ENCODE results near the gene ZNF560. TPM values are rescaled to one million over a fixed set of nuclear protein-coding genes. Genes with fewer than 3 reads are reported as not detected.
"Not testable (repeated sequence)": the region's sequence is repeated elsewhere in the genome, so short reads cannot be mapped to it uniquely, and the experiment has no call there.

ZNF560 gene
- total RNA-seq = 1 to 10 TPM in 1 of 8 experiments, under 1 TPM in 6, not detected in 1; 0.05 to 3.5 (median 0.21) TPM

DNA sequence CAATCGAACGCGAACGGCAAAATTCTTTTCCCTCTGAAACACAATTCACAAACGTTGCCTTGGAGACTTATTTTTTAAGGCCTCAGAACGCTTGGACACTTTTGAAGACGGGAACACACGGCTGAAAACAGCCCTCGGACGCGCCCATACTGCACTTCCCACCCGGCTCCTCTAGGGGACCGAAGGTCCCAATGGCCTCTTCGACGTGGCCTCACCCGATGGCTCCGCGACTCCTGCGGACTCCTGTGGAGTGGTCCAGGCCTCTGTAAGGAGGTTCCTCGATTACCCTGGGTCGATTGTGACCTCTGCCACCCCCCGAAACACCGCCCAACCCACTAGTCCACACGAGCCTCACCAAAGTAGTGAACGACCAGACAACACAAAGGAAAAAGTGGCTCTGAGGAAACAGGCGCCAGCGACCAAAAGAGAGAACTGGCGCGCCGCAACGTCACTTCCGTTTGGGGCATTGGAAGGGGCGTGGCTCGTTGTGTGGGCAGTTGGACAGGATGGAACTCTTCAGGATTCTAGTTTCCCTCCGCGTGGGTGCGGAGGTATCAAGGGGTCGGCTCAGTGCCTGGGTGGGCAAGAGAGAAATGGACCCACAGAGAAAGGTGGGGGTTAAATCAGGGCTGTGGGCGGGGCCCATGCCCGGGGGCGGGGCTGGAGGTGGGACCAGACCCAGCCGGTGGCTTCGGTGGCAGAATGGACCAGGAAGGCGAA, at the start of gene ZNF560:
Gene ZNF560 (minus strand): TSS at position 434 of the 720 bp plus-strand sequence. CDS start 23,303 bp downstream, outside the sequence.
- H3K4me1 ChIP-seq (replicated peaks in 1 of 2) = no peaks in the 10 kb centered on the region
- in situ Hi-C loops (cut with MboI; ENCODE audit: low pct_unique_long_range_greater_than_20kb in 2 of 9, low sequenced_read_pairs in 9 of 9, unreplicated experiment in 9 of 9) = no loop called here
- 5 to 91% (median 33%) methylated on average over 2 to 8 of the region's 44 CpGs; no CpG with 5 or more reads in 3 of the 10 experiments for WGBS, 10 experiments
- no peak within 1 kb of the TSS for H3K27ac ChIP-seq
- H3K4me3 ChIP-seq = no peak within 1 kb of the TSS
- peak in 3 of 8 experiments; percentile 31 to 49 (median 34) for ATAC-seq (replicated peaks in 6 of 8)

DNA sequence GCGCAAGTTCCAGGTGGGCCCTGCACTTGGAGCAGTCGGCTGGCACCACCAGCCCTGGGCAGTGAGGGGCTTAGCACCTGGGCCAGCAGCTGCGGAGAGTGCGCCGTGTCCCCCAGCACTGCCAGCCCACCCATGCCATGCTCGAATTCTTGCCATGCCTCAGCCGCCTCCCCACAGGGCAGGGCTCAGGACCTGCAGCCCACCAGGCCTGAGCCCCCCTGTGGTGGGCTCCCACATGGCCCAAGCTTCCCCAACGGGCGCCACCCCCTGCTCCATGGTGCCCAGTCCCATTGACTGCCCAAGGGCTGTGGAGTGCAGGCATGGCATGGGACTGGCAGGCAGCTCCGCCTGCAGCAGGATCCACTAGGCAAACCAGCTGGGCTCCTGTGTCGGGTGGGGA, 49.5 kb upstream of the ZNF560 start:
- in situ Hi-C loops (cut with MboI; ENCODE audit: low pct_unique_long_range_greater_than_20kb in 2 of 9, low sequenced_read_pairs in 9 of 9, unreplicated experiment in 9 of 9) = no loop called here

GRCh38 chr19:9541281-9541680, 42.9 kb upstream of the ZNF560 start:
- ATAC-seq (replicated peaks in 6 of 8); in situ Hi-C loops (cut with MboI; ENCODE audit: low pct_unique_long_range_greater_than_20kb in 2 of 9, low sequenced_read_pairs in 9 of 9, unreplicated experiment in 9 of 9); H3K27ac ChIP-seq; H3K4me3 ChIP-seq: not testable (repeated sequence)
- WGBS, 10 experiments = 80 to 93% methylated on average over 2 to 3 of the region's 12 CpGs; no CpG with 5 or more reads in 8 of the 10 experiments
- H3K4me1 ChIP-seq (replicated peaks in 1 of 2) = peaks cover 6 to 13% of the 10 kb centered on the region in 2 donors

More for the DNA sequence above, 49.5 kb upstream of the ZNF560 start:
- ATAC-seq (replicated peaks in 6 of 8) = no peak
- Histone ChIP-seq H3K4me3 (no peak overlapping the region), H3K4me1 (replicated peaks in 1 of 2) (no peaks in the 10 kb centered on the region), H3K27ac (no peak overlapping the region)
- 20 to 61% (median 29%) methylated on average over 1 to 4 of the region's 11 CpGs; no CpG with 5 or more reads in 7 of the 10 experiments for WGBS, 10 experiments

DNA sequence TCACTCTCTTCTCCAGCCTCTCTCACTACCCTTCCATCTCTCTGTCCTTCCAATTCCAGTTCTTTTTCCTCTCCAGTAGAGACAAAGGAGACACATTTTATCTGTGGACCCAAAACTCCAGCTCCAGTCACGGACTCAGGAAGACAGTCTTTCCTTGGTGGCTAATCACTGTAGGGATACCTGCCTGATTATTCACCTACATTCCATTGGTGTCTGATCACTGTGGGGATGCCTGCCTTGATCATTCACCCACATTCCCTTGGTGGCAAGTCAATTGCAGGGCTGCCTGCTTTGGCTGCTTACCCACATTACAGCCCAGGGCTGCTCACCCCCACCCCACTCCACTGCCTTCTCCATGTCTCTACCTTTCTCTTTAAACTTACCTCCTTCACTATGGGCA, 41.5 kb upstream of the ZNF560 start:
- peaks cover 6 to 13% of the 10 kb centered on the region in 2 donors for H3K4me1 ChIP-seq (replicated peaks in 1 of 2)
- in situ Hi-C loops (cut with MboI; ENCODE audit: low pct_unique_long_range_greater_than_20kb in 2 of 9, low sequenced_read_pairs in 9 of 9, unreplicated experiment in 9 of 9); ATAC-seq (replicated peaks in 6 of 8); H3K27ac ChIP-seq; H3K4me3 ChIP-seq: not testable (repeated sequence)
- 57 to 83% (median 78%) methylated on average over 1 of the region's 1 CpG; no CpG with 5 or more reads in 6 of the 10 experiments for WGBS, 10 experiments

- ATAC-seq (replicated peaks in 6 of 8); in situ Hi-C loops (cut with MboI; ENCODE audit: low pct_unique_long_range_greater_than_20kb in 2 of 9, low sequenced_read_pairs in 9 of 9, unreplicated experiment in 9 of 9): not testable (repeated sequence)
- Histone ChIP-seq H3K4me1 (replicated peaks in 1 of 2) (peaks cover 6 to 13% of the 10 kb centered on the region in 2 donors), H3K4me3 (peak overlapping the region; percentile 60 to 93 (median 88)), H3K27ac (peak overlapping the region; percentile 96)
- WGBS, 10 experiments = 33 to 100% (median 81%) methylated on average over 2 to 5 of the region's 6 CpGs; no CpG with 5 or more reads in 1 of the 10 experiments
These were observed 40.8 kb upstream of the ZNF560 start for GRCh38 chr19:9539201-9539600.

DNA sequence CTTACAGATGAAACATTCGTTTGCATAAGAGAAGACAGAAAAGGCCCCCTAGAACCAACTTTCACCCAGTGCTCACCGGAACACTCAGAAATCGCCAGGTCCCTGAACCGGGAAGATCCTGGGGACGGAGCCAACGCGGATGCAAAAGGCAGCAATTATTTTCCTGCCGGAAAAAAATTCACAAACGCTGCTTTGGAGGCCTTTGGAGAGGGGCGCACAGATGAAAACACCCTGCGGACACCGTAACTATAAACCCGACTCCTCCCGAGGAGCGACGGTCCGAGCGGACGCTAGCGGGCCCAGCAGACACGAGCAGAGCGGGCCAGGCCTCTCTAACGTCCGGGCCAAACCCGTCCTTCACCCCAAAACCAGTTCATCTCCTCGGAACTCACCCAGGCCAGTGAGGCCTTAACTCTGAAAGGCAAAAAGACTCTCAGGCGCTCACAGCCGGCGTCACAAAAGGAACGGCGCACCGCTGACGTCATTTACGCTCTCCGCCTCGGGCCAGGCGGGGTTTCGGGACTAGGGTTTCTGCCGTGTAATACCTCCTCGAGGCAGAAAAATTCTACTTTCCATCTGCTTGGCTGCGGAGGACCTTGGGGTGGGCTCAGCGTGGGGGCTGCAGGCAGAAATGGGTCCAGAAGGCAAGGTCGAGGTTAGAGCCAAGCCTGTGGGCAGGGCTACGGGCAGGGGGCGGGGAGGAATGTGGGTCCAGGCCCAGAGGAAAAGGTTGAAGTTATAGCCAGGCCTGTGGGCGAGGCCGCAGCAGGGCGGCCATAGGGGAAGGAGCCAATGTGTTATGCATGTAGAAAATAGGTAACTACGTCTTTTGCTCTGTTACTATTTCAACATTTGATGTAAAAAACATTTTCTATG, 40.0 kb upstream of the ZNF560 start, which contains the start of gene ZNF426:
Gene ZNF426 (minus strand): TSS at position 463 of the 876 bp plus-strand sequence. CDS start 2,413 bp downstream, outside the sequence.
- 0 to 60% (median 4%) methylated on average over 1 to 37 of the region's 49 CpGs; no CpG with 5 or more reads in 1 of the 10 experiments for WGBS, 10 experiments
- in situ Hi-C loops (cut with MboI; ENCODE audit: low pct_unique_long_range_greater_than_20kb in 2 of 9, low sequenced_read_pairs in 9 of 9, unreplicated experiment in 9 of 9) = no loop called here
- H3K4me1 ChIP-seq (replicated peaks in 1 of 2) = peaks cover 6 to 13% of the 10 kb centered on the region in 2 donors
- H3K27ac ChIP-seq = peak within 1 kb of the TSS; percentile 96
- ATAC-seq (replicated peaks in 6 of 8) = peak; percentile 93 to 98 (median 96)
- H3K4me3 ChIP-seq = peak within 1 kb of the TSS; percentile 60 to 93 (median 88)

DNA sequence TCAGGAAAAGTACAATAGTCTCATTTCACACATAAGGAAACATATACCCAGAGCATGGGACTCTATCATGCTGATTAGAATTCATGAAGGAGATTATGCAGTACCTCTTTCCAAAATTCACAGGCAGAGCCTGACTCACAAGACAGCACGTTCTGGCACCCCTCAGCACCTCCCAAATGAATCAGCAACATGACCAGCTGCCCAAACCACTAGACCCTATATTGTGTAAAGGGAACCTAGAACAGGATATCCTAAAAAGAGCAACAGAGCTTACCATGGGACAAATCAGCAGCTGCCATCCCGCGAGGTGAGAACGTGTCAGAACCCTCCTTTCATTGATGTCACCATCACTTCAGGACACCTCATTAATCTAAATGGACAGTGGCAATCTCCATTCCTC, 37.5 kb upstream of the ZNF560 start:
- in situ Hi-C loops (cut with MboI; ENCODE audit: low pct_unique_long_range_greater_than_20kb in 2 of 9, low sequenced_read_pairs in 9 of 9, unreplicated experiment in 9 of 9) = no loop called here
- Histone ChIP-seq H3K4me1 (replicated peaks in 1 of 2) (peaks cover 6 to 13% of the 10 kb centered on the region in 2 donors), H3K27ac (no peak overlapping the region), H3K4me3 (no peak overlapping the region)
- WGBS, 10 experiments = 42 to 100% (median 100%) methylated on average over 1 to 4 of the region's 4 CpGs; no CpG with 5 or more reads in 4 of the 10 experiments
- no peak for ATAC-seq (replicated peaks in 6 of 8)

DNA sequence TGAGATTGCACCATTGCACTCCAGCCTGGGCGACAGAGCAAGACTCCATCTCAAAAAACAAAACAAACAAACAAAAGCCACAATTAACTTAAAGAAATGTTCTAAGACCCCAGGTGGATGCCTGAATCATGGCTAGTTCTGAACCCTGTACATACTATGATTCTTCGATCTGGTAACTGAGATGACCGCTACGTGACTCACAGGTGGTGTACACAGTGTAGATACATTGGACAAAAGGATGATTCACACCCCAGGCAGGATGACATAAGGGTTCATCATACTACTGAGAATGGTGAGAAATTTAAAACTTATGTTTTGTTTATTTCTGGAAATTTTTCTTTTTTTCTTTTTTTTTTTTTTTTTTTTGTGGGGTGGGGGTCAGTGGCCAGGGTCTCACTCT, 33.5 kb upstream of the ZNF560 start:
- no peak for ATAC-seq (replicated peaks in 6 of 8)
- WGBS, 10 experiments = 83 to 100% (median 98%) methylated on average over 1 to 4 of the region's 4 CpGs; no CpG with 5 or more reads in 4 of the 10 experiments

GRCh38 chr19:9528757-9529336, 30.4 kb upstream of the ZNF560 start:
- Histone ChIP-seq H3K4me1 (replicated peaks in 1 of 2) (no peaks in the 10 kb centered on the region), H3K4me3 (no peak overlapping the region), H3K27ac (no peak overlapping the region)
- in situ Hi-C loops (cut with MboI; ENCODE audit: low pct_unique_long_range_greater_than_20kb in 2 of 9, low sequenced_read_pairs in 9 of 9, unreplicated experiment in 9 of 9) = no loop called here
- no peak for ATAC-seq (replicated peaks in 6 of 8)
- WGBS, 10 experiments = 88 to 100% (median 100%) methylated on average over 1 to 5 of the region's 5 CpGs; no CpG with 5 or more reads in 2 of the 10 experiments

More for the DNA sequence above, 33.5 kb upstream of the ZNF560 start:
- H3K4me3 ChIP-seq = no peak overlapping the region
- in situ Hi-C loops (cut with MboI; ENCODE audit: low pct_unique_long_range_greater_than_20kb in 2 of 9, low sequenced_read_pairs in 9 of 9, unreplicated experiment in 9 of 9) = no loop called here
- no peak overlapping the region for H3K27ac ChIP-seq
- peaks cover 0 to 3% of the 10 kb centered on the region in 2 donors for H3K4me1 ChIP-seq (replicated peaks in 1 of 2)

- in situ Hi-C loops (cut with MboI; ENCODE audit: low pct_unique_long_range_greater_than_20kb in 2 of 9, low sequenced_read_pairs in 9 of 9, unreplicated experiment in 9 of 9) = no loop called here
- ATAC-seq (replicated peaks in 6 of 8) = no peak
- WGBS, 10 experiments = 70 to 100% (median 100%) methylated on average over 1 of the region's 1 CpG; no CpG with 5 or more reads in 4 of the 10 experiments
These were observed 25.6 kb upstream of the ZNF560 start for GRCh38 chr19:9523885-9524474.

DNA sequence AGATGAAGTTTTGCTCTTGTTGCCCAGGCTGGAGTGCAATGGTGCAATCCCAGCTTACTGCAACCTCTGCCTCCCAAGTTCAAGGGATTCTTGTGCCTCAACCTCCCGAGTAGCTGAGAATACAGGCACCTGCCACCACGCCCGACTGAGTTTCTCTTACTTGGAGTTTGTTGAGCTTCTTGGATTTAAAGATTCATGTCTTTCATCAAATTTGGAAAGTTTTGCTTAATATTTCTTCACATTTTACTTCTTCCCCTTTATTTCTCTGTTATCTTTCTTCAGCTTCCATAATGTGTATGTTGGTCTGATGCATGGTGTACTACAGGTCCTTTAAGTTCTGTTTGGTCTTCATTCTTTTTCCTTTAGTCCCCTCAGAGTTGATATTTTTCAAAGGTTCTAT, 8.9 kb upstream of the ZNF560 start:
- ATAC-seq (replicated peaks in 6 of 8) = no peak
- Histone ChIP-seq H3K4me3 (no peak overlapping the region), H3K4me1 (replicated peaks in 1 of 2) (no peaks in the 10 kb centered on the region), H3K27ac (no peak overlapping the region)
- 12 to 72% (median 41%) methylated on average over 2 to 3 of the region's 3 CpGs; no CpG with 5 or more reads in 2 of the 10 experiments for WGBS, 10 experiments
- in situ Hi-C loops (cut with MboI; ENCODE audit: low pct_unique_long_range_greater_than_20kb in 2 of 9, low sequenced_read_pairs in 9 of 9, unreplicated experiment in 9 of 9) = no loop called here

More at GRCh38 chr19:9523885-9524474, 25.6 kb upstream of the ZNF560 start:
- Histone ChIP-seq H3K4me1 (replicated peaks in 1 of 2) (no peaks in the 10 kb centered on the region), H3K27ac (no peak overlapping the region), H3K4me3 (no peak overlapping the region)

- Histone ChIP-seq H3K27ac (no peak overlapping the region), H3K4me3 (no peak overlapping the region), H3K4me1 (replicated peaks in 1 of 2) (no peaks in the 10 kb centered on the region)
- 0 to 100% (median 33%) methylated on average over 1 of the region's 1 CpG; no CpG with 5 or more reads in 5 of the 10 experiments for WGBS, 10 experiments
- in situ Hi-C loops (cut with MboI; ENCODE audit: low pct_unique_long_range_greater_than_20kb in 2 of 9, low sequenced_read_pairs in 9 of 9, unreplicated experiment in 9 of 9) = no loop called here
- ATAC-seq (replicated peaks in 6 of 8) = no peak
These were observed 2.4 kb upstream of the ZNF560 start for GRCh38 chr19:9500796-9501195.
